Caco-2 (cell line): ENCODE measurements around the gene SLC5A11. TPM values are rescaled to one million over a fixed set of nuclear protein-coding genes. Genes with fewer than 3 reads are reported as not detected.

Experiments used
- BruUV-seq: library from RNA; stranded (reverse); fragments of 400-500 nt; replicated peaks from 2 replicates; lab custom pipeline; 2021; lab: Mats Ljungman, UMichigan
- CTCF ChIA-PET: fragments of 300-600 bp; sonication (Branson Sonifier 250); formaldehyde crosslinking; loops from one replicate; lab custom pipeline; 2022; ENCODE audit warnings: antibody characterized with exemption; lab: Charles Lee
- POLR2A ChIA-PET: fragments of 300-600 bp; sonication (Branson Sonifier 250); formaldehyde crosslinking; loops from one replicate; lab custom pipeline; 2022; ENCODE audit warnings: antibody characterized with exemption; lab: Charles Lee
- DNase-seq, 2 experiments: peaks; one replicate each; pipeline versions ENCODE4 v3.0.0 to v3.0.0-alpha.2; 2020 to 2022
- H3K27me3 ChIP-seq: replicated peaks from 2 replicates; pipeline ENCODE4 v1.6.0; 2011; ENCODE audit warnings: low read length; ENCODE audit not compliant: control insufficient read depth, insufficient read depth
- H3K36me3 ChIP-seq: 2 replicates; pipeline ENCODE4 v1.5.1; 2011; ENCODE audit warnings: low read length; ENCODE audit not compliant: control insufficient read depth, insufficient read depth
- H3K4me1 ChIP-seq: fragments of 250-450 bp; sonication (Bioruptor Pico); 2 replicates; pipeline ENCODE4 v1.5.1; 2020; ENCODE audit warnings: mild to moderate bottlenecking
- H3K4me3 ChIP-seq: 2 replicates; pipeline ENCODE4 v1.5.1; 2011; ENCODE audit warnings: low read depth, mild to moderate bottlenecking, control low read depth, low read length
- H3K9me3 ChIP-seq: fragments of 250-450 bp; sonication (Bioruptor Pico); 2 replicates; pipeline ENCODE4 v1.5.1; 2020; ENCODE audit warnings: mild to moderate bottlenecking, moderate library complexity
- H3K27ac Mint-ChIP-seq: one replicate; pipeline ENCODE4 v1.8.0; 2022; ENCODE audit warnings: mixed read lengths; ENCODE audit not compliant: unreplicated experiment
- H3K27me3 Mint-ChIP-seq: one replicate; pipeline ENCODE4 v1.8.0; 2022; ENCODE audit warnings: mixed read lengths; ENCODE audit not compliant: insufficient read depth, unreplicated experiment
- H3K36me3 Mint-ChIP-seq: one replicate; pipeline ENCODE4 v1.8.0; 2022; ENCODE audit warnings: mild to moderate bottlenecking, mixed read lengths; ENCODE audit not compliant: insufficient read depth, unreplicated experiment
- H3K4me1 Mint-ChIP-seq: one replicate; pipeline ENCODE4 v1.8.0; 2022; ENCODE audit warnings: low read depth, mixed read lengths; ENCODE audit not compliant: unreplicated experiment
- H3K4me3 Mint-ChIP-seq: one replicate; pipeline ENCODE4 v1.8.0; 2022; ENCODE audit warnings: mild to moderate bottlenecking, moderate library complexity, mixed read lengths; ENCODE audit not compliant: unreplicated experiment
- H3K9me3 Mint-ChIP-seq: one replicate; pipeline ENCODE4 v1.8.0; 2022; ENCODE audit warnings: mixed read lengths; ENCODE audit not compliant: unreplicated experiment
- CTCF ChIP-seq, 2 experiments: fragments of 200-600 bp in 1 of 2; IDR thresholded peaks; 1 replicate in 1 of 2; 2 replicates in 1 of 2; pipeline versions ENCODE4 v1.5.1 to v1.8.0; 2011 to 2022; ENCODE audit warnings: antibody characterized with exemption in 1 of 2, control low read depth in 1 of 2, inconsistent platforms in 1 of 2, low read depth in 1 of 2, low read length in 1 of 2, mild to moderate bottlenecking in 1 of 2, moderate library complexity in 1 of 2; ENCODE audit not compliant: insufficient read depth in 1 of 2, severe bottlenecking in 1 of 2, unreplicated experiment in 1 of 2
- intact Hi-C: fragments of 100-400 bp; cut with micrococcal nuclease; formaldehyde crosslinking; loops from one replicate; pipeline ENCODE4 v1.10.0; 2022; ENCODE audit not compliant: unreplicated experiment
- total RNA-seq: library from RNA; stranded (reverse); gene quantifications from 2 replicates; pipeline ENCODE4 v1.2.3, GENCODE V29; 2022

Gene SLC5A11
- total RNA-seq, 1 experiment from 2014 or later = 0.95 TPM

GRCh38 chr16:24921229-24921628 is 75.5 kb downstream of the SLC5A11 start:
- Histone ChIP-seq H3K9me3 (no peaks in the 10 kb centered on the region), H3K4me1 (no peaks in the 10 kb centered on the region), H3K27me3 (no peaks in the 10 kb centered on the region), H3K4me3 (no peak overlapping the region), H3K36me3 (peaks cover 1% of the 10 kb centered on the region)
- H3K9me3 Mint-ChIP-seq = no peaks in the 10 kb centered on the region
- no peak for DNase-seq
- H3K4me3 Mint-ChIP-seq = no peak overlapping the region
- H3K4me1 Mint-ChIP-seq = no peaks in the 10 kb centered on the region
- intact Hi-C loops = no loop called here
- no peaks in the 10 kb centered on the region for H3K27me3 Mint-ChIP-seq
- peaks cover 86% of the 10 kb centered on the region for H3K36me3 Mint-ChIP-seq
- no peak for TF ChIP-seq CTCF (IDR thresholded peaks at IDR 0.05; ENCODE audit: insufficient read depth in 1 of 2, low read depth in 1 of 2, low read length in 1 of 2, severe bottlenecking in 1 of 2, unreplicated experiment in 1 of 2)
- CTCF ChIA-PET = no interaction called here
- POLR2A ChIA-PET = no interaction called here
- no TSS peak for BruUV-seq
- no peak overlapping the region for H3K27ac Mint-ChIP-seq

DNA sequence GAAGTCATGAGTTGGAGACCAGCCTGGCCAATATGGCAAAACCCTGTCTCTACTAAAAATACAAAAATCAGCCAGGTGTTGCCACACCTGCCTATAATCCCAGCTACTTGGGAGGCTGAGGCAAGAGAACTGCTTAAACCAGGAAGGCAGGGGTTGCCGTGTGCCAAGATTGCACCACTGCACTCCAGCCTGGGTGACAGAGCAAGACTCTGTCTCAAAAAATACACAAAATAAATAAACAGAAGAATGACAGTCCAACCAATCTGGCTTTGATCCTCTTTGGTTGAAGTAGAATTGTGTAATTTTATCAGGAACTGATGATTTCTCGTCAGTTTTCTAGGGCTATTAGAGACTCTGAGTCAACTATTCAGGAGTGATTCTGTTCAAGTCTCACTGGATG is 79.4 kb downstream of the SLC5A11 start:
- no peak for DNase-seq
- Mint-ChIP-seq H3K4me3 (no peak overlapping the region), H3K27me3 (no peaks in the 10 kb centered on the region), H3K36me3 (peaks cover 79% of the 10 kb centered on the region), H3K27ac (no peak overlapping the region), H3K9me3 (no peaks in the 10 kb centered on the region), H3K4me1 (no peaks in the 10 kb centered on the region)
- ChIA-PET POLR2A (no interaction called here), CTCF (interaction anchor here (0.6 kb wide), 1 partner anchor 1367 kb away, joined by 7 read pairs; no protein-coding TSS in a partner anchor)
- no peak overlapping the region for H3K4me3 ChIP-seq
- intact Hi-C loops = no loop called here
- H3K9me3 ChIP-seq = no peaks in the 10 kb centered on the region
- no peak for TF ChIP-seq CTCF (IDR thresholded peaks at IDR 0.05; ENCODE audit: insufficient read depth in 1 of 2, low read depth in 1 of 2, low read length in 1 of 2, severe bottlenecking in 1 of 2, unreplicated experiment in 1 of 2)
- no TSS peak for BruUV-seq
- H3K4me1 ChIP-seq = no peaks in the 10 kb centered on the region
- no peaks in the 10 kb centered on the region for H3K27me3 ChIP-seq
- peaks cover 1% of the 10 kb centered on the region for H3K36me3 ChIP-seq

GRCh38 chr16:24929409-24929808 is 83.6 kb downstream of the SLC5A11 start:
- ChIA-PET CTCF (interaction anchor here (0.6 kb wide), 1 partner anchor 27 kb away, joined by 7 read pairs; no protein-coding TSS in a partner anchor), POLR2A (no interaction called here)
- DNase-seq = no peak
- Histone ChIP-seq H3K36me3 (peaks cover 1% of the 10 kb centered on the region; the same call in 1 of the 2 replicates), H3K27me3 (no peaks in the 10 kb centered on the region), H3K4me1 (no peaks in the 10 kb centered on the region), H3K9me3 (no peaks in the 10 kb centered on the region), H3K4me3 (no peak overlapping the region)
- no peaks in the 10 kb centered on the region for H3K27me3 Mint-ChIP-seq
- no peaks in the 10 kb centered on the region for H3K4me1 Mint-ChIP-seq
- intact Hi-C loops = no loop called here
- TF ChIP-seq CTCF (IDR thresholded peaks at IDR 0.05; ENCODE audit: insufficient read depth in 1 of 2, low read depth in 1 of 2, low read length in 1 of 2, severe bottlenecking in 1 of 2, unreplicated experiment in 1 of 2) = no peak
- BruUV-seq = no TSS peak
- H3K36me3 Mint-ChIP-seq = peaks cover 80% of the 10 kb centered on the region
- no peak overlapping the region for H3K4me3 Mint-ChIP-seq
- no peak overlapping the region for H3K27ac Mint-ChIP-seq
- no peaks in the 10 kb centered on the region for H3K9me3 Mint-ChIP-seq
